Loucy (cell line): ENCODE data around the gene CDS1.
"Not testable (repeated sequence)": the region's sequence is repeated elsewhere in the genome, so short reads cannot be mapped to it uniquely, and the experiment has no call there.

Experiments
- H2AFZ ChIP-seq: fragments of 200-600 bp; sonication (generic); 2 replicates; pipeline ENCODE4 v1.6.0; 2016; ENCODE audit warnings: antibody characterized with exemption, mild to moderate bottlenecking, low read length, moderate library complexity
- H3F3A ChIP-seq: fragments of 200-600 bp; 2 replicates; pipeline ENCODE4 v1.6.0; 2016; ENCODE audit warnings: antibody characterized with exemption, low read depth, mild to moderate bottlenecking
- H3K27me3 ChIP-seq: fragments of 200-600 bp; sonication (generic); 2 replicates; pipeline ENCODE4 v1.6.1; 2014; ENCODE audit warnings: low read length, mild to moderate bottlenecking; ENCODE audit not compliant: insufficient read depth, poor library complexity, severe bottlenecking
- H3K36me3 ChIP-seq: fragments of 200-600 bp; sonication (generic); 2 replicates; pipeline ENCODE4 v1.6.1; 2016; ENCODE audit warnings: low read length; ENCODE audit not compliant: insufficient read depth
- H3K4me1 ChIP-seq: fragments of 200-600 bp; sonication (generic); 2 replicates; pipeline ENCODE4 v1.5.1; 2014; ENCODE audit warnings: low read length, mild to moderate bottlenecking; ENCODE audit not compliant: insufficient read depth, poor library complexity, severe bottlenecking
- H3K4me2 ChIP-seq: fragments of 200-600 bp; sonication (generic); 2 replicates; pipeline ENCODE4 v1.6.0; 2014; ENCODE audit warnings: antibody characterized with exemption, low read length, low read depth, mild to moderate bottlenecking; ENCODE audit not compliant: poor library complexity, severe bottlenecking
- H3K4me3 ChIP-seq: fragments of 200-600 bp; sonication (generic); 2 replicates; pipeline ENCODE4 v1.5.1; 2014; ENCODE audit warnings: low read length, mild to moderate bottlenecking, mixed read lengths; ENCODE audit not compliant: poor library complexity, severe bottlenecking
- H3K79me2 ChIP-seq: fragments of 200-600 bp; sonication (generic); 2 replicates; pipeline ENCODE4 v1.6.1; 2014; ENCODE audit warnings: low read length; ENCODE audit not compliant: insufficient read depth
- H3K9ac ChIP-seq: fragments of 200-600 bp; sonication (generic); 2 replicates; pipeline ENCODE4 v1.6.0; 2014; ENCODE audit warnings: mild to moderate bottlenecking, low read depth, low read length, moderate library complexity; ENCODE audit not compliant: poor library complexity, severe bottlenecking
- H3K9me2 ChIP-seq: fragments of 200-600 bp; sonication (generic); replicated peaks from 2 replicates; pipeline ENCODE4 v1.6.1; 2016; ENCODE audit warnings: low read depth, low read length, mixed read lengths
- H3K9me3 ChIP-seq: fragments of 200-600 bp; sonication (generic); 2 replicates; pipeline ENCODE4 v1.6.1; 2014; ENCODE audit warnings: mild to moderate bottlenecking, antibody characterized with exemption, low read length, low read depth; ENCODE audit not compliant: insufficient read depth
- H4K20me1 ChIP-seq: fragments of 200-600 bp; sonication (generic); 2 replicates; pipeline ENCODE4 v1.6.0; 2014; ENCODE audit warnings: antibody characterized with exemption, low read length, mild to moderate bottlenecking; ENCODE audit not compliant: insufficient read depth, poor library complexity, severe bottlenecking
- EZH2phosphoT487 ChIP-seq: fragments of 200-600 bp; IDR thresholded peaks from 2 replicates; pipeline ENCODE4 v1.6.1; 2018; ENCODE audit warnings: antibody characterized with exemption, mild to moderate bottlenecking, moderate library complexity, borderline replicate concordance
- TF ChIP-seq, protein P1 (sequence below): fragments of 200-600 bp; sonication (generic); conservative IDR thresholded peaks from 2 replicates; pipeline ENCODE4 v1.5.1; 2014; ENCODE audit warnings: mild to moderate bottlenecking, antibody characterized with exemption, low read length

Gene CDS1

DNA sequence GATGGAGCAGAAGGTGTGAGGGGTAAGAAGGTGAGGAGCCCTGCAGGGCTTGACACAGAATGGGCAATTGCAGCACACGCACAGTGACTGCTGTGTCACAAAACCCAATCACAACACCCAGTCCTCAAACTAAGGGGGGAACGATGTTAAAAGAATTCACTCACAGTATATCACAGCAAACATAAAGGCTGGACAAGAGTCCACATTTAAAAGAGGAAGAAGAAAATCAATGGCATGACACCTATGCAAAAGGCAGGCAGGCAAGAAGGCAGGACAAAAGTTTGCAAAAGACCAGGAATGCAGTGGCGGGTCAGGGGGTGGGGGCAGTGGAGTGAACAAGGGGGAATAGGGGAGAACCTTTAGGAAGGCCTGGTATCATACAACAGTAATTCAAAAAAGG lies 77.7 kb downstream of the CDS1 start:
- Histone ChIP-seq H3K4me3 (no peak overlapping the region), H4K20me1 (no peaks in the 10 kb centered on the region), H3K36me3 (no peaks in the 10 kb centered on the region), H3K9me2 (no peaks in the 10 kb centered on the region), H3F3A (no peaks in the 10 kb centered on the region), H3K9ac (no peak overlapping the region), H2AFZ (no peak overlapping the region), H3K79me2 (no peaks in the 10 kb centered on the region), H3K27me3 (no peaks in the 10 kb centered on the region), H3K4me1 (no peaks in the 10 kb centered on the region), H3K4me2 (no peak overlapping the region), H3K9me3 (no peaks in the 10 kb centered on the region)
- no peak for TF ChIP-seq EZH2phosphoT487
- TF ChIP-seq, protein P1, sequence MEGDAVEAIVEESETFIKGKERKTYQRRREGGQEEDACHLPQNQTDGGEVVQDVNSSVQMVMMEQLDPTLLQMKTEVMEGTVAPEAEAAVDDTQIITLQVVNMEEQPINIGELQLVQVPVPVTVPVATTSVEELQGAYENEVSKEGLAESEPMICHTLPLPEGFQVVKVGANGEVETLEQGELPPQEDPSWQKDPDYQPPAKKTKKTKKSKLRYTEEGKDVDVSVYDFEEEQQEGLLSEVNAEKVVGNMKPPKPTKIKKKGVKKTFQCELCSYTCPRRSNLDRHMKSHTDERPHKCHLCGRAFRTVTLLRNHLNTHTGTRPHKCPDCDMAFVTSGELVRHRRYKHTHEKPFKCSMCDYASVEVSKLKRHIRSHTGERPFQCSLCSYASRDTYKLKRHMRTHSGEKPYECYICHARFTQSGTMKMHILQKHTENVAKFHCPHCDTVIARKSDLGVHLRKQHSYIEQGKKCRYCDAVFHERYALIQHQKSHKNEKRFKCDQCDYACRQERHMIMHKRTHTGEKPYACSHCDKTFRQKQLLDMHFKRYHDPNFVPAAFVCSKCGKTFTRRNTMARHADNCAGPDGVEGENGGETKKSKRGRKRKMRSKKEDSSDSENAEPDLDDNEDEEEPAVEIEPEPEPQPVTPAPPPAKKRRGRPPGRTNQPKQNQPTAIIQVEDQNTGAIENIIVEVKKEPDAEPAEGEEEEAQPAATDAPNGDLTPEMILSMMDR: no peak

DNA sequence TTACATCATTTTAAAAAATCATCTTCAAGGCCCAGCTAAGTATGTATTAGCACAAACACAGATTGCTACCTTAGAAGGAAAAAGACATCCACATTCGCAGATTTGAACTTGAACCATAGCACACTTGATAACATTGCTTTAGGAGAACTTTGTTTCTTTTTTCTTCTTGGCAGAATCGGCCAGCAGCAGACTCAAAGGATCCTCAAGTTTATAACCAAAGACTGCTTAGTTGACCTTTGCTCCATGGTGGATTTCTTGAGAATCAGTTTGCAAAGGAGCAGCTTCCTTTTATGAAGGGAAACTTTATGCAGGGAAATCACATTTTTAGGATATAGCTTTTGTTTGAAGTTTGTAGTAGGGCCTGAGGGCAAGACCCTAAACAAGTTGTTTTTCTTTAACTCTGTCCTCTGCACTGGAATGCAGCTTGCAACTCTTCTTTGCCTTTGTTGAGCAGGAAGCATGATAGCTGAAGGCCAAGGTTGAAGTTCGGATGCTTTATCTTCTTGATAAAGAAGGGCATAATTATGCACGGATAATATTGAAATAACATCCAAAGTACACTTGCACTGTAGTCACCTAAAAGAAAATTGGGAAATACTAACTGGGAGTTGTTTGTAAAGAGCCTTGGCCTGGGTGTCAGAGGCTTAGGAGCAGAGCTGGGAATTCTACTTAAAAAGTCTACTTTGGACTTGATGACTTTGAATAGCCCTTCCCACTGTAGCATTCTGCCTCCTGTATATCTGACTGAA lies 78.4 kb downstream of the CDS1 start:
- H3K9me3 ChIP-seq: no peaks in the 10 kb centered on the region
- H3K79me2 ChIP-seq: no peaks in the 10 kb centered on the region
- no peaks in the 10 kb centered on the region for H3K9me2 ChIP-seq
- H3K4me3 ChIP-seq: no peak overlapping the region
- no peaks in the 10 kb centered on the region for H3K27me3 ChIP-seq
- H4K20me1 ChIP-seq: no peaks in the 10 kb centered on the region
- no peaks in the 10 kb centered on the region for H3K36me3 ChIP-seq
- H2AFZ ChIP-seq: no peak overlapping the region
- H3K9ac ChIP-seq: no peak overlapping the region
- H3K4me1 ChIP-seq: no peaks in the 10 kb centered on the region
- no peaks in the 10 kb centered on the region for H3F3A ChIP-seq
- no peak for TF ChIP-seq EZH2phosphoT487
- TF ChIP-seq, protein P1: no peak
- no peak overlapping the region for H3K4me2 ChIP-seq

DNA sequence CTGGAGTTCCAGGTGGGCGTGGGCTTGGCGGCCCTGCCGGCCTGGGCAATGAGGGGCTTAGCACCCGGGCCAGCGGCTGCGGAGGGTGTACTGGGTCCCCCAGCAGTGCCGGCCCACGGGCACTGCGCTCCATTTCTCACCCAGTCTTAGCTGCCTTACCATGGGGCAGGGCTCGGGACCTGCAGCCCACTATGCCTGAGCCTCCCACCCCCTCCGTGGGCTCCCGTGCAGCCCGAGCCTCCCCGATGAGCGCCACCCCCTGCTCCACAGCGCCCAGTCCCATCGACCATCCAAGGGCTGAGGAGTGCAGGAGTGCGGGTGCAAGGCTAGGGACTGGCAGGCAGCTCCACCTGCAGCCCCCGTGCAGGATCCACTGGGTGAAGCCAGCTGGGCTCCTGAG lies 81.8 kb downstream of the CDS1 start:
- not testable (repeated sequence) for H3F3A ChIP-seq, H3K79me2 ChIP-seq, H3K9ac ChIP-seq, H2AFZ ChIP-seq, H3K4me3 ChIP-seq, H3K4me1 ChIP-seq, H3K4me2 ChIP-seq, H3K27me3 ChIP-seq, H3K9me3 ChIP-seq, H4K20me1 ChIP-seq, H3K36me3 ChIP-seq, H3K9me2 ChIP-seq

DNA sequence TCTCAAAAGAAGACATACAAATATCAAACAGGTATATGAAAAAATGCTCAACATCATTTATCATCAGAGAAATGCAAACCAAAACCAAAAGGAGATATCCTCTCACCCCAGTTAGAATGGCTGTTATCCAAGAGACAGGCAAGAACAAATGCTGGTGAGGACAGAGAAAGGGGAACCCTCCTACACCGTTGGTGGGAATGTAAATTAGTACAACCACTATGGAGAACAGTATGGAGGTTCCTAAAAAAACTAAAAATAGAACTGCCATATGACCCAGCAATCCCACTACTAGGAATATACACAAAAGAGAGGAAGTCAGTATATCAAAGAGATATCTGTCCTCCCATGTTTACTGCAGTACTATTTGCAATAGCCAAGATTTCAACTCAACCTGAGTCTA lies 83.5 kb downstream of the CDS1 start:
- TF ChIP-seq EZH2phosphoT487: no peak
- TF ChIP-seq, protein P1: no peak
- Histone ChIP-seq H3K4me1 (no peaks in the 10 kb centered on the region), H3K36me3 (no peaks in the 10 kb centered on the region), H3K9ac (no peak overlapping the region), H4K20me1 (no peaks in the 10 kb centered on the region), H3K4me2 (no peak overlapping the region), H3K27me3 (no peaks in the 10 kb centered on the region), H3F3A (no peaks in the 10 kb centered on the region), H3K79me2 (no peaks in the 10 kb centered on the region), H3K9me2 (no peaks in the 10 kb centered on the region), H2AFZ (no peak overlapping the region), H3K9me3 (no peaks in the 10 kb centered on the region), H3K4me3 (no peak overlapping the region)
